OCI-LY7 (cell line): Measurements from ENCODE around the gene RET. TPM values are rescaled to one million over a fixed set of nuclear protein-coding genes. Genes with fewer than 3 reads are reported as not detected.

Experiments
- BruUV-seq: library from RNA; stranded (reverse); fragments of 400-500 nt; replicated peaks from 2 replicates; lab custom pipeline; 2021; lab: Mats Ljungman, UMichigan
- CTCF ChIA-PET: fragments of 300-600 bp; sonication (Branson Sonifier 250); formaldehyde crosslinking; loops from one replicate; lab custom pipeline; 2022; ENCODE audit warnings: antibody characterized with exemption; ENCODE audit not compliant: unreplicated experiment; lab: Charles Lee
- POLR2A ChIA-PET: fragments of 300-600 bp; sonication (Branson Sonifier 250); formaldehyde crosslinking; loops from one replicate; lab custom pipeline; 2022; ENCODE audit warnings: antibody characterized with exemption; lab: Charles Lee
- DNase-seq: peaks from one replicate; pipeline ENCODE4 v3.0.0-alpha.2; 2015; ENCODE audit warnings: low spot score
- H2AFZ ChIP-seq: fragments of 200-600 bp; sonication (generic), shearing (Covaris generic); 2 replicates; pipeline ENCODE4 v1.6.1; 2014; ENCODE audit warnings: mild to moderate bottlenecking, antibody characterized with exemption, low read length, moderate library complexity
- H3K27ac ChIP-seq: fragments of 200-600 bp; sonication (generic); 2 replicates; pipeline ENCODE4 v1.5.1; 2014; ENCODE audit warnings: mixed run types, low read depth, mild to moderate bottlenecking, moderate library complexity, low read length, inconsistent platforms; ENCODE audit not compliant: poor library complexity, severe bottlenecking
- H3K36me3 ChIP-seq: fragments of 200-600 bp; sonication (generic); 2 replicates; pipeline ENCODE4 v1.6.1; 2014; ENCODE audit warnings: mild to moderate bottlenecking, antibody characterized with exemption, low read length, moderate library complexity, mixed read lengths; ENCODE audit not compliant: insufficient read depth
- H3K4me1 ChIP-seq: fragments of 200-600 bp; sonication (generic); 2 replicates; pipeline ENCODE4 v1.5.1; 2014; ENCODE audit warnings: mild to moderate bottlenecking, low read length; ENCODE audit not compliant: insufficient read depth, poor library complexity, severe bottlenecking
- H3K4me2 ChIP-seq: fragments of 200-600 bp; sonication (generic); 2 replicates; pipeline ENCODE4 v1.6.1; 2014; ENCODE audit warnings: mild to moderate bottlenecking, low read length
- H3K4me3 ChIP-seq: fragments of 200-600 bp; sonication (generic); 2 replicates; pipeline ENCODE4 v1.5.1; 2014; ENCODE audit warnings: mild to moderate bottlenecking, low read depth, low read length; ENCODE audit not compliant: poor library complexity, severe bottlenecking
- H3K79me2 ChIP-seq: fragments of 200-600 bp; sonication (generic); 2 replicates; pipeline ENCODE4 v1.6.1; 2016; ENCODE audit warnings: low read depth, mild to moderate bottlenecking, low read length, moderate library complexity, mixed read lengths; ENCODE audit not compliant: insufficient read depth
- H3K9me2 ChIP-seq: fragments of 200-600 bp; sonication (generic); 2 replicates; pipeline ENCODE4 v1.6.1; 2016; ENCODE audit warnings: mild to moderate bottlenecking, low read length, mixed read lengths; ENCODE audit not compliant: insufficient read depth
- H3K9me3 ChIP-seq: fragments of 200-600 bp; sonication (generic); 2 replicates; pipeline ENCODE4 v1.6.1; 2014; ENCODE audit warnings: mild to moderate bottlenecking, mixed run types, low read length, mixed read lengths
- H4K20me1 ChIP-seq: fragments of 200-600 bp; sonication (generic); 2 replicates; pipeline ENCODE4 v1.6.1; 2014; ENCODE audit warnings: mild to moderate bottlenecking, antibody characterized with exemption, low read length, moderate library complexity, mixed read lengths; ENCODE audit not compliant: insufficient read depth
- EZH2phosphoT487 ChIP-seq: fragments of 200-600 bp; sonication (generic); IDR thresholded peaks from 2 replicates; pipeline ENCODE4 v1.6.1; 2018; ENCODE audit warnings: low read depth, borderline replicate concordance, mild to moderate bottlenecking, mixed run types, antibody characterized with exemption, low read length, moderate library complexity, mixed read lengths
- intact Hi-C: fragments of 100-400 bp; cut with micrococcal nuclease; formaldehyde crosslinking; loops from one replicate; pipeline ENCODE4 v1.10.0; 2022; ENCODE audit not compliant: unreplicated experiment
- total RNA-seq, 2 experiments: library from RNA; depleted of rRNA in 1 of 2; stranded (reverse); fragments of >200 nt in 1 of 2; shearing (Covaris generic) in 1 of 2; gene quantifications; 2 replicates each; pipeline ENCODE4 v1.2.3, GENCODE V29; 2014 to 2022
- TF ChIP-seq, protein P1 (sequence below): fragments of 200-600 bp; sonication (generic); conservative IDR thresholded peaks from 2 replicates; pipeline ENCODE4 v1.5.1; 2014; ENCODE audit warnings: mild to moderate bottlenecking, antibody characterized with exemption, low read length, moderate library complexity, mixed read lengths

The RET gene
- total RNA-seq, 2 experiments from 2014 or later, result 0.06 TPM; not detected in 1

DNA sequence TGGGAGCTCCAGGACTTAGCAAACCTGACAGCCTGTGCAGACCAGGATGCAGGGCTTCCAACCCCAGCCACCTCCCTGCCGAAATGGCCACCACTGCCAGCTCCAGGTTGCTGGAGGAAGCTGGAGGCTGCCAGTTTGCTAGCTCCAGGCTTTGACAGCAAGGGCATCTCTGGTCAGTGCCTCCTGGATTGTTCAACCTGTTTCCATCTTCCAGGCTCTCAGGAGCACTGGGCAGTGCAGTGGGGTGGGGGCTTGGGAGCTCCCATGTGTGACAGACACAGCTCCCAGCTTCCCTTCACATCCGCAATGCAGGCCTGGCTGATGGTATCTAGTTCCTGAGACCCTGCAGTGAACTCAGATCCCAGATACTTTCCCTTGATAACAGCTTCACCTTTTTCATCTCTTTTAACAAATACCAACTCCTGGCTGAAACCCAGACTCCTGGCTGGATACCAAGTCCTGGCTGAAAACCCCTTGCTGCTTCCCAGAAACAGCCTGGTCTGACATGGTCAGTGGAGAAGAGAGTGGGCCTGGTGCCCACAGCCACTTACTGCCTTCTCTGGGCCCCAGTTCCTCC lies 20.8 kb upstream of the RET start:
- Histone ChIP-seq H3K79me2 (no peaks in the 10 kb centered on the region), H3K9me3 (no peaks in the 10 kb centered on the region), H3K4me3 (no peak overlapping the region), H3K36me3 (no peaks in the 10 kb centered on the region), H3K4me1 (no peaks in the 10 kb centered on the region), H3K9me2 (no peaks in the 10 kb centered on the region), H4K20me1 (no peaks in the 10 kb centered on the region), H2AFZ (no peak overlapping the region), H3K27ac (no peak overlapping the region), H3K4me2 (no peak overlapping the region)
- POLR2A ChIA-PET, result no interaction called here
- CTCF ChIA-PET, result no interaction called here
- DNase-seq, result no peak
- BruUV-seq, result no TSS peak
- intact Hi-C loops, result no loop called here
- TF ChIP-seq, protein P1, sequence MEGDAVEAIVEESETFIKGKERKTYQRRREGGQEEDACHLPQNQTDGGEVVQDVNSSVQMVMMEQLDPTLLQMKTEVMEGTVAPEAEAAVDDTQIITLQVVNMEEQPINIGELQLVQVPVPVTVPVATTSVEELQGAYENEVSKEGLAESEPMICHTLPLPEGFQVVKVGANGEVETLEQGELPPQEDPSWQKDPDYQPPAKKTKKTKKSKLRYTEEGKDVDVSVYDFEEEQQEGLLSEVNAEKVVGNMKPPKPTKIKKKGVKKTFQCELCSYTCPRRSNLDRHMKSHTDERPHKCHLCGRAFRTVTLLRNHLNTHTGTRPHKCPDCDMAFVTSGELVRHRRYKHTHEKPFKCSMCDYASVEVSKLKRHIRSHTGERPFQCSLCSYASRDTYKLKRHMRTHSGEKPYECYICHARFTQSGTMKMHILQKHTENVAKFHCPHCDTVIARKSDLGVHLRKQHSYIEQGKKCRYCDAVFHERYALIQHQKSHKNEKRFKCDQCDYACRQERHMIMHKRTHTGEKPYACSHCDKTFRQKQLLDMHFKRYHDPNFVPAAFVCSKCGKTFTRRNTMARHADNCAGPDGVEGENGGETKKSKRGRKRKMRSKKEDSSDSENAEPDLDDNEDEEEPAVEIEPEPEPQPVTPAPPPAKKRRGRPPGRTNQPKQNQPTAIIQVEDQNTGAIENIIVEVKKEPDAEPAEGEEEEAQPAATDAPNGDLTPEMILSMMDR, result no peak
- no peak for TF ChIP-seq EZH2phosphoT487

DNA sequence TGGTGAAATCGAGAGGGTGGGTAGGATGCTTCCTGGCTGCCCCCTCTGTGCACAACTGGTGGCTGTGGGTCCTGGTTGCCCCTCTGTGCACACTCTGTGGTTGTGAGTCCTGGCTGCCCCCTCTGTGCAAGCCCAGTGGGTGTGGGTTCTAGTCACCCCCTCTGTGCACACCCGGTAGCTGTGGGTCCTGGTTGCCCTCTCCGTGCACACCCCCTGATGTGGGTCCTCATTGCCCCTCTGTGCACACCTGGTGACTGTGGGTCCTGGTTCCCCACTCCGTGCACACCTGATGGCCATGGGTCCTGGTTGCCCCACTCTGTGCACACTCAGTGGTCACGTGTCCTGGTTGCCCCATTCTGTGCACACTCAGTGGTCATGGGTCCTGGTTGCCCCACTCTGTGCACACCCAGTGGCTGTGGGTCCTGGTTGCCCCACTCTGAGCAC lies 20.3 kb upstream of the RET start:
- intact Hi-C loops, result no loop called here
- Histone ChIP-seq H3K79me2 (no peaks in the 10 kb centered on the region), H3K4me1 (no peaks in the 10 kb centered on the region), H3K27ac (no peak overlapping the region), H3K36me3 (no peaks in the 10 kb centered on the region), H3K4me3 (no peak overlapping the region), H3K4me2 (no peak overlapping the region), H4K20me1 (no peaks in the 10 kb centered on the region), H2AFZ (no peak overlapping the region), H3K9me3 (no peaks in the 10 kb centered on the region), H3K9me2 (no peaks in the 10 kb centered on the region)
- ChIA-PET CTCF (no interaction called here), POLR2A (no interaction called here)
- no peak for DNase-seq
- TF ChIP-seq, protein P1, result no peak
- TF ChIP-seq EZH2phosphoT487, result no peak
- BruUV-seq, result no TSS peak

DNA sequence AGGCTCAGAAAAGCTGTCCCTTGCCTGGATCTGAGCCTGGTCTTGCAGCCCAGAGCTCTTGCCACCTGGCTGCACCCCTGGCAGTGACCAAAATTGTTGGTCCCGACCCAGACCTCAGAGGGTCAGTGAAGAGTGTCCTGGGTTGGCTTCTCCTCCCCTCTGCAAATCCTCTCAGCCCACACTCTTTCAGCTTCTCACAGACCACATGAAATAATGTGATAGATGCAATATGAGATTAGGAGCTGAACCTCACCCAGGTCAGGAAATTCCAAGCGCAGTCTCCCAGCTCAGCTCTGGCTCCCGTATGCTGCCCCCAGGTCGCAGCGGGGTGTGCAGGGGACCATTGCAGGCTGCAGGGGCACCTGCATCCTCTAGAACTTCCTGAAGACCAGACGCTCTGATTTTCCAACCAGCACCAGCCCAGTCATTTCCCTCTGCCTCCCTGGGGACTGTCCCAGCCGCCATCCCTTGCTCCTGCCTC lies 19.6 kb upstream of the RET start:
- Histone ChIP-seq H3K36me3 (no peaks in the 10 kb centered on the region), H3K27ac (no peak overlapping the region), H3K4me3 (no peak overlapping the region), H3K9me2 (no peaks in the 10 kb centered on the region), H3K4me2 (no peak overlapping the region), H3K9me3 (no peaks in the 10 kb centered on the region), H3K79me2 (no peaks in the 10 kb centered on the region), H4K20me1 (no peaks in the 10 kb centered on the region), H2AFZ (no peak overlapping the region), H3K4me1 (no peaks in the 10 kb centered on the region)
- ChIA-PET CTCF (no interaction called here), POLR2A (no interaction called here)
- no peak for TF ChIP-seq EZH2phosphoT487
- TF ChIP-seq, protein P1, result no peak
- intact Hi-C loops, result no loop called here
- BruUV-seq, result no TSS peak
- DNase-seq, result no peak
